Spleen (tissue), 11 donors: ENCODE data around the gene DUSP22. TPM values are rescaled to one million over a fixed set of nuclear protein-coding genes. Genes with fewer than 3 reads are reported as not detected.

ENCODE experiments used
- DNase-seq: peaks from one replicate; pipeline ENCODE4 v3.0.0-alpha.2; 2020
- H3K27ac ChIP-seq, 8 donors: fragments of 200-600 bp; sonication (generic) in 7 of 8; 1 replicate in 4 of 8; 2 replicates in 4 of 8; pipeline versions ENCODE4 v1.5.0 to v1.8.0; 2016 to 2021; ENCODE audit warnings: inconsistent platforms in 4 of 8, mild to moderate bottlenecking in 4 of 8, moderate library complexity in 1 of 8
- H3K27me3 ChIP-seq, 7 donors: fragments of 200-600 bp; sonication (generic) in 6 of 7; replicated peaks in 1 of 7; 1 replicate in 4 of 7; 2 replicates in 3 of 7; pipeline versions ENCODE4 v1.5.0 to v1.8.0; 2016 to 2021; ENCODE audit warnings: inconsistent platforms in 3 of 7, mild to moderate bottlenecking in 1 of 7
- H3K36me3 ChIP-seq, 6 donors: fragments of 200-600 bp; sonication (generic) in 5 of 6; 1 replicate in 4 of 6; 2 replicates in 2 of 6; pipeline versions ENCODE4 v1.5.0 to v1.8.0; 2016 to 2021; ENCODE audit warnings: inconsistent platforms in 2 of 6
- H3K4me1 ChIP-seq, 6 donors: fragments of 200-600 bp; sonication (generic) in 5 of 6; 1 replicate in 3 of 6; 2 replicates in 3 of 6; pipeline versions ENCODE4 v1.5.0 to v1.8.0; 2016 to 2021; ENCODE audit warnings: inconsistent platforms in 3 of 6
- H3K4me3 ChIP-seq, 8 donors: fragments of 200-600 bp; sonication (generic) in 7 of 8; 1 replicate in 4 of 8; 2 replicates in 4 of 8; pipeline versions ENCODE4 v1.5.0 to v1.8.0; 2016 to 2021; ENCODE audit warnings: inconsistent platforms in 4 of 8, mild to moderate bottlenecking in 4 of 8, moderate library complexity in 2 of 8
- H3K9me3 ChIP-seq, 8 donors: fragments of 200-600 bp; sonication (generic) in 7 of 8; 1 replicate in 4 of 8; 2 replicates in 4 of 8; pipeline versions ENCODE4 v1.5.0 to v1.8.0; 2016 to 2021; ENCODE audit warnings: inconsistent platforms in 4 of 8
- POLR2A ChIP-seq, 3 donors: fragments of 450-650 bp; IDR thresholded peaks; one replicate each; pipeline ENCODE4 v1.5.1; 2017; ENCODE audit warnings: antibody characterized with exemption in 3 of 3, mild to moderate bottlenecking in 1 of 3
- POLR2AphosphoS5 ChIP-seq, 3 donors: sonication (generic); formaldehyde crosslinking; IDR thresholded peaks; one replicate each; pipeline ENCODE4 v1.5.1; 2017; ENCODE audit warnings: antibody characterized with exemption in 3 of 3
- WGBS, 5 donors: extraction: QIAGEN DNeasy Blood & Tissue Kit in 3 of 5; methylation state at CpG; one replicate each; pipeline versions ENCODE4 v1.1.5 to v1.1.7; 2013 to 2018; 5-methylcytosine and 5-hydroxymethylcytosine counted together
- intact Hi-C: fragments of 100-400 bp; cut with DNase I; formaldehyde crosslinking; loops from one replicate; pipeline ENCODE4 v1.15.0; 2023; ENCODE audit warnings: low total_unique reads
- polyA plus RNA-seq, 3 donors: library from polyadenylated mRNA; stranded (reverse); fragments of 200-250 nt; gene quantifications; one replicate each; pipeline ENCODE4 v1.2.1, GENCODE V29; 2013
- total RNA-seq, 7 donors: library from RNA; depleted of rRNA in 3 of 7; stranded (reverse); fragments of >200 nt in 3 of 7; fragmentation: NEBNext Ultra II Directional in 4 of 7; extraction: Animal tissue kit (Norgen Biotek cat#: 25700) in 4 of 7; gene quantifications; one replicate each; pipeline versions ENCODE4 v1.1.0 to v1.2.1, GENCODE V29; 2016 to 2021
- TF ChIP-seq, protein P1 (sequence below), 11 experiments: fragments of 200-600 bp in 7 of 11; fragments of 450-650 bp in 4 of 11; sonication (generic) in 4 of 11; IDR thresholded peaks in 8 of 11; conservative IDR thresholded peaks in 3 of 11; 1 replicate in 7 of 11; 2 replicates in 4 of 11; pipeline versions ENCODE4 v1.4.0 to v1.8.0; 2016 to 2021; ENCODE audit warnings: antibody characterized with exemption in 11 of 11, inconsistent platforms in 4 of 11, mild to moderate bottlenecking in 1 of 11
- donor health status: healthy with polysubstance abuse.
- donor health status: DM: no; HTN: no; CAD: no; lungs with moderate emphysema.
- donor health status: DM: no; HTN: no; CAD: no.
- donor health status: Bipolar disorder and iron deficiency.
- donor health status: healthy.
- donor health status: DM: no; HTN: no; CAD: no.
- donor health status: DM: yes; HTN: yes; CAD: no.

The DUSP22 gene
- total and polyA plus RNA-seq, 10 donors = 41.2 to 120 (median 69.4) TPM

DNA sequence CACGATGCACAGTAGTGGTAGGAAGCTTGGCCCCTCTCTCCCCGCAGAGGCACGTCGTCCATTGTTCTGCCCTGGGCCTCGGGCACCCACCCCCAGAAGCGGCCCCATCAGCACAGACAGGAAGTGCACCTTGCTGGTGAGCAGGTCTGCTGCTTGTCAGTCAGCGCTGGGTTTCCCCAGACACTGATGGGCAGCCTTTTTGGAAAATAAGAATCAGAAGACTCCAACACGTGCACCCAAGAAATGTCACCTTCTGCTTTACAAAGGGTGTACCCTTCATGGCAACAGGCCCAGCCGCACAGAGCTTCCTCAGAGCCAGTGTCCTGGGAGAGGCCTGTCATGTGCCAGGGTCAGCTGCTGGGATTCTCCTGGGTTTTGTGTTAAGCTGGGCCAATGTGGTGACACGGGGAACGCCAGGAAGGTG is 64.6 kb downstream of the DUSP22 start:
- intact Hi-C loops = no loop called here
- Histone ChIP-seq H3K4me3 (no peak overlapping the region), H3K4me1 (peaks cover 0 to 49% (median 32%) of the 10 kb centered on the region in 6 donors), H3K27me3 (no peaks in the 10 kb centered on the region), H3K36me3 (peaks cover 0 to 13% (median 0%) of the 10 kb centered on the region in 6 donors), H3K9me3 (no peaks in the 10 kb centered on the region), H3K27ac (peak overlapping the region in 4 of 8 donors; percentile 4 to 64 (median 10))
- no peak for TF ChIP-seq POLR2A (IDR thresholded peaks at IDR 0.05)
- peak in 1 of 3 donors; percentile 61 for TF ChIP-seq POLR2AphosphoS5 (IDR thresholded peaks at IDR 0.05)
- DNase-seq = peak; percentile 87
- 66 to 77% (median 74%) methylated on average over 11 of the region's 11 CpGs for WGBS, 5 donors

GRCh38 chr6:357261-357790 is 65.0 kb downstream of the DUSP22 start:
- peak; percentile 79 for DNase-seq
- intact Hi-C loops = no loop called here
- peaks cover 0 to 49% (median 32%) of the 10 kb centered on the region in 6 donors for H3K4me1 ChIP-seq
- peaks cover 0 to under 1% (median 0%) of the 10 kb centered on the region in 8 donors for H3K9me3 ChIP-seq
- H3K36me3 ChIP-seq = peaks cover 0 to 8% (median 0%) of the 10 kb centered on the region in 6 donors
- TF ChIP-seq POLR2A (IDR thresholded peaks at IDR 0.05) = no peak
- TF ChIP-seq, protein P1, sequence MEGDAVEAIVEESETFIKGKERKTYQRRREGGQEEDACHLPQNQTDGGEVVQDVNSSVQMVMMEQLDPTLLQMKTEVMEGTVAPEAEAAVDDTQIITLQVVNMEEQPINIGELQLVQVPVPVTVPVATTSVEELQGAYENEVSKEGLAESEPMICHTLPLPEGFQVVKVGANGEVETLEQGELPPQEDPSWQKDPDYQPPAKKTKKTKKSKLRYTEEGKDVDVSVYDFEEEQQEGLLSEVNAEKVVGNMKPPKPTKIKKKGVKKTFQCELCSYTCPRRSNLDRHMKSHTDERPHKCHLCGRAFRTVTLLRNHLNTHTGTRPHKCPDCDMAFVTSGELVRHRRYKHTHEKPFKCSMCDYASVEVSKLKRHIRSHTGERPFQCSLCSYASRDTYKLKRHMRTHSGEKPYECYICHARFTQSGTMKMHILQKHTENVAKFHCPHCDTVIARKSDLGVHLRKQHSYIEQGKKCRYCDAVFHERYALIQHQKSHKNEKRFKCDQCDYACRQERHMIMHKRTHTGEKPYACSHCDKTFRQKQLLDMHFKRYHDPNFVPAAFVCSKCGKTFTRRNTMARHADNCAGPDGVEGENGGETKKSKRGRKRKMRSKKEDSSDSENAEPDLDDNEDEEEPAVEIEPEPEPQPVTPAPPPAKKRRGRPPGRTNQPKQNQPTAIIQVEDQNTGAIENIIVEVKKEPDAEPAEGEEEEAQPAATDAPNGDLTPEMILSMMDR (IDR thresholded peaks at IDR 0.05 in 8 of 11, conservative IDR thresholded peaks at IDR 0.05 in 3 of 11) = no peak
- TF ChIP-seq POLR2AphosphoS5 (IDR thresholded peaks at IDR 0.05) = no peak
- H3K27me3 ChIP-seq = no peaks in the 10 kb centered on the region
- 82 to 87% (median 85%) methylated on average over 12 of the region's 12 CpGs for WGBS, 5 donors
- peak overlapping the region in 4 of 8 donors; percentile 4 to 64 (median 10) for H3K27ac ChIP-seq
- H3K4me3 ChIP-seq = no peak overlapping the region

- intact Hi-C loops = no loop called here
- H3K9me3 ChIP-seq = peaks cover 0 to 6% (median 1%) of the 10 kb centered on the region in 8 donors
Observed at GRCh38 chr6:357791-358341, 65.6 kb downstream of the DUSP22 start.

DNA sequence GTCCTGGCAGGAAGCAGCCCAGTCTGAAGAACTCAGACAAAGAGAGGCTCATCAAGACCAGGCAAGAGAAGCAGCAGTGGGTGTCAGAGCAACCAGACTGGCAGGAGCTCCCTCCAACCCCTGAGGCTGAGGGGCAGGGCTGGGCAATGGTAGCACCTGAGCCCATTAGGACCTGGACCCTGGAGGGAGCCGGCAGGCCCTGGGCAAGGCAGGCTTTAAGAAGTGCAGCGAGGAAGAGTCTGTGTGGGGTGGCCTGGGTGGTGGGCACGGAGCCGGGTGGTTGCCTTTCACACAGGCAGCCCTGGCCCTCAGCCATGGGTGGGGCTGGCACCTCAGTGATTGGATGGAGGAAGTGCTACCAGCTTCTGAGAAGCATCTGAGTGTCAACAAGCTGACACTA is 66.1 kb downstream of the DUSP22 start:
- DNase-seq = peak; percentile 90
- peak overlapping the region in 1 of 8 donors; percentile 20 for H3K27ac ChIP-seq
- no peak overlapping the region for H3K4me3 ChIP-seq
- no peaks in the 10 kb centered on the region for H3K36me3 ChIP-seq
- intact Hi-C loops = no loop called here
- H3K9me3 ChIP-seq = peaks cover 0 to 11% (median 6%) of the 10 kb centered on the region in 8 donors
- no peak for TF ChIP-seq POLR2A (IDR thresholded peaks at IDR 0.05)
- peak in 1 of 3 donors; percentile 55 for TF ChIP-seq POLR2AphosphoS5 (IDR thresholded peaks at IDR 0.05)
- TF ChIP-seq, protein P1 (IDR thresholded peaks at IDR 0.05 in 8 of 11, conservative IDR thresholded peaks at IDR 0.05 in 3 of 11) = no peak
- H3K27me3 ChIP-seq = no peaks in the 10 kb centered on the region
- 58 to 81% (median 67%) methylated on average over 4 of the region's 4 CpGs for WGBS, 5 donors
- H3K4me1 ChIP-seq = peaks cover 0 to 49% (median 32%) of the 10 kb centered on the region in 6 donors

More at GRCh38 chr6:357791-358341, 65.6 kb downstream of the DUSP22 start:
- H3K27me3 ChIP-seq = no peaks in the 10 kb centered on the region
- peak; percentile 79 for DNase-seq
- H3K27ac ChIP-seq = peak overlapping the region in 1 of 8 donors; percentile 64
- TF ChIP-seq POLR2A (IDR thresholded peaks at IDR 0.05) = no peak
- TF ChIP-seq, protein P1 (IDR thresholded peaks at IDR 0.05 in 8 of 11, conservative IDR thresholded peaks at IDR 0.05 in 3 of 11) = no peak
- no peak for TF ChIP-seq POLR2AphosphoS5 (IDR thresholded peaks at IDR 0.05)
- peaks cover 0 to 3% (median 0%) of the 10 kb centered on the region in 6 donors for H3K36me3 ChIP-seq
- H3K4me3 ChIP-seq = no peak overlapping the region
- WGBS, 5 donors = 81 to 88% (median 83%) methylated on average over 13 of the region's 13 CpGs
- peaks cover 0 to 49% (median 32%) of the 10 kb centered on the region in 6 donors for H3K4me1 ChIP-seq
